Breast epithelium (tissue), 4 donors: ENCODE results near the gene SHB. TPM values are rescaled to one million over a fixed set of nuclear protein-coding genes. Genes with fewer than 3 reads are reported as not detected.

Experiments used
- DNase-seq, 2 donors: peaks; one replicate each; pipeline ENCODE4 v3.0.0-alpha.2; 2019; ENCODE audit warnings: low spot score in 2 of 2
- H3K27ac ChIP-seq, 2 donors: fragments of 200-600 bp; sonication (generic) in 1 of 2; one replicate each; pipeline ENCODE4 v1.5.1; 2016 to 2019; ENCODE audit warnings: mild to moderate bottlenecking in 1 of 2
- H3K27me3 ChIP-seq, 2 donors: fragments of 200-600 bp; sonication (generic) in 1 of 2; one replicate each; pipeline versions ENCODE4 v1.5.1 to v1.6.0; 2017 to 2019; ENCODE audit warnings: control low read depth in 1 of 2, mild to moderate bottlenecking in 1 of 2
- H3K36me3 ChIP-seq: fragments of 200-600 bp; one replicate; pipeline ENCODE4 v1.5.1; 2019
- H3K4me1 ChIP-seq, 2 donors: fragments of 200-600 bp; sonication (generic); one replicate each; pipeline ENCODE4 v1.5.1; 2016 to 2019; ENCODE audit warnings: control low read depth in 1 of 2
- H3K4me3 ChIP-seq, 3 donors: fragments of 200-600 bp; sonication (generic); 1 replicate in 2 of 3; 2 replicates in 1 of 3; pipeline ENCODE4 v1.5.1; 2016 to 2019; ENCODE audit warnings: mild to moderate bottlenecking in 3 of 3, moderate library complexity in 2 of 3
- H3K9me3 ChIP-seq, 2 donors: fragments of 200-600 bp; sonication (generic) in 1 of 2; one replicate each; pipeline ENCODE4 v1.5.1; 2016 to 2019; ENCODE audit warnings: control low read depth in 1 of 2
- CTCF ChIP-seq, 3 donors: fragments of 450-650 bp; IDR thresholded peaks; one replicate each; pipeline ENCODE4 v1.5.1; 2016 to 2017; ENCODE audit warnings: antibody characterized with exemption in 3 of 3, mild to moderate bottlenecking in 3 of 3, moderate library complexity in 3 of 3
- POLR2A ChIP-seq: fragments of 450-650 bp; IDR thresholded peaks from one replicate; pipeline ENCODE4 v1.6.1; 2016; ENCODE audit warnings: antibody characterized with exemption, mild to moderate bottlenecking, moderate library complexity
- POLR2AphosphoS5 ChIP-seq, 3 donors: sonication (generic); formaldehyde crosslinking; IDR thresholded peaks; one replicate each; pipeline ENCODE4 v1.6.1; 2017; ENCODE audit warnings: antibody characterized with exemption in 3 of 3
- intact Hi-C: fragments of 100-400 bp; cut with DNase I; formaldehyde crosslinking; loops from one replicate; pipeline ENCODE4 v1.15.1; 2023; ENCODE audit warnings: low total_unique reads
- total RNA-seq, 3 donors: library from RNA; depleted of rRNA; stranded (reverse); fragments of >200 nt; gene quantifications; one replicate each; pipeline ENCODE4 v1.1.0, GENCODE V29; 2016

SHB gene
- total RNA-seq, 3 donors from 2014 or later = 3.8 to 18.7 (median 17.9) TPM

- Histone ChIP-seq H3K4me1 (peaks cover 0 to 6% of the 10 kb centered on the region in 2 donors), H3K9me3 (no peaks in the 10 kb centered on the region), H3K4me3 (no peak overlapping the region), H3K27me3 (no peaks in the 10 kb centered on the region), H3K36me3 (no peaks in the 10 kb centered on the region), H3K27ac (no peak overlapping the region)
- TF ChIP-seq POLR2A (no peak), POLR2AphosphoS5 (IDR thresholded peaks at IDR 0.05) (no peak)
- intact Hi-C loops = no loop called here
- DNase-seq = no peak
Measured at GRCh38 chr9:37970301-37971107, 98.5 kb downstream of the SHB start.

DNA sequence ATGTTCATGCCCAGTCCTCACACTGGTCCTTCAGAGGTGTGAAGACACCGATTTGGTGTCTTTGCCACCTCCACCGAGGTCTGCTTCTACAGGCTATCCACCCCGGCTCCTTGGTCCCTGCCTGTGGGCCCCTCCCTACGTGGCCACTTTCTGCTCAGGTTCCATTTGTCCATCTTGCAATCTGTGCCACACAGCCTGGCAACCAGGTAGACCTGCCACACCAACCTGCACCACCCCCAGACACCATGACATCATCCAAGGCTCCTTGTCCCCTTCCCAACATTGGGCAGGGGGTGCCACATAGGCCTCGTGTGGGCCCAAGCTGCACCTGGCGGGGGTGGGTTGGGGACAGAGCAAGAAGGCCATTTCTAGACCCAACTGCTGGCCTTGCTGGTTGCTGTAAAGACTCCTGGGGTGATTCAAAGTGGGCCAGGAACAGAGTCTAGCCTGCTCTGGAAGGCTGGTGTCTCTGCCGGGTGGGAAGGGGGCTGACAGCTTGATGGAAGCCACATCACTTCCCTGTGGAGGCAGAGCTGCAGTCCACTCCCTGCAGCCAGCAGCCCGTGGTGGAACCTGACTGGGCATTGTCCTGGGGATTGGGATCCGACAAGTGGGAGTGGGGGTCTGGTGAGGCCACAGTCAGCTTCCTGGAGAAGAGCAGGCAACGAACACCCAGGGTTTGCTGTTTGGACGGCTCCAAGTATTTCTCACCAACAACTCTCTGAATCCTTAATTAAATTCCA lies 99.3 kb downstream of the SHB start:
- peaks cover 0 to 12% of the 10 kb centered on the region in 2 donors for H3K4me1 ChIP-seq
- no peaks in the 10 kb centered on the region for H3K27me3 ChIP-seq
- intact Hi-C loops = no loop called here
- H3K27ac ChIP-seq = no peak overlapping the region
- H3K9me3 ChIP-seq = no peaks in the 10 kb centered on the region
- H3K4me3 ChIP-seq = no peak overlapping the region
- DNase-seq = no peak
- H3K36me3 ChIP-seq = no peaks in the 10 kb centered on the region
- TF ChIP-seq CTCF (IDR thresholded peaks at IDR 0.05) = no peak
- TF ChIP-seq POLR2AphosphoS5 (IDR thresholded peaks at IDR 0.05) = no peak
- no peak for TF ChIP-seq POLR2A

GRCh38 chr9:37969130-37969529 lies 99.9 kb downstream of the SHB start:
- Histone ChIP-seq H3K27ac (no peak overlapping the region), H3K27me3 (no peaks in the 10 kb centered on the region), H3K36me3 (no peaks in the 10 kb centered on the region), H3K4me3 (no peak overlapping the region), H3K4me1 (peaks cover 0 to 16% of the 10 kb centered on the region in 2 donors), H3K9me3 (no peaks in the 10 kb centered on the region)
- TF ChIP-seq CTCF (IDR thresholded peaks at IDR 0.05) (no peak), POLR2AphosphoS5 (IDR thresholded peaks at IDR 0.05) (no peak), POLR2A (no peak)
- intact Hi-C loops = no loop called here
- DNase-seq = no peak

DNA sequence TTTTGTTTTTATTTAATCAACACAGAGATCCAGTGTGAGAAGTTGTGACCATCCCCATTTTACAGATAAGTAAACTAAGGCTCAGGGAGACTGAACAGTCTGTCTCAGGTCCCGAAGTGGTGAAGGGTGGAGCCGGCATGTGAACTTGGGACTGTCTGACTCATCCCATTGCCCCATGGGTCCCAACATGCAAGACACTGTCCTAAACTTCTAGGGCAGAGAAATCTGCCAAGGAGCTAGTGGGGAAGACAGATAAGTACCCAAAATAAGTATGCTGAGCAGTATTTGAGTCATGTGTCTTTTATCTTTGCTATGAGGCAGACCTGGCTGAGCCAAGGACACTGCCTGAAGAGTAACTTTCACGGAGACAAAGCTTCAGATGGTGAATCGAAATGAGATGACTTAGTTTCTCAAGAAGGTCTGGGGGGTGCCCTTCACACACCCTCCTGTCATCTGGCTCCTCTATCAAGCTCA lies 100.8 kb downstream of the SHB start:
- H3K9me3 ChIP-seq = no peaks in the 10 kb centered on the region
- peaks cover 0 to 16% of the 10 kb centered on the region in 2 donors for H3K4me1 ChIP-seq
- no peak overlapping the region for H3K4me3 ChIP-seq
- DNase-seq = no peak
- intact Hi-C loops = no loop called here
- H3K36me3 ChIP-seq = no peaks in the 10 kb centered on the region
- no peaks in the 10 kb centered on the region for H3K27me3 ChIP-seq
- TF ChIP-seq CTCF (IDR thresholded peaks at IDR 0.05) = no peak
- TF ChIP-seq POLR2A = no peak
- no peak for TF ChIP-seq POLR2AphosphoS5 (IDR thresholded peaks at IDR 0.05)
- no peak overlapping the region for H3K27ac ChIP-seq

DNA sequence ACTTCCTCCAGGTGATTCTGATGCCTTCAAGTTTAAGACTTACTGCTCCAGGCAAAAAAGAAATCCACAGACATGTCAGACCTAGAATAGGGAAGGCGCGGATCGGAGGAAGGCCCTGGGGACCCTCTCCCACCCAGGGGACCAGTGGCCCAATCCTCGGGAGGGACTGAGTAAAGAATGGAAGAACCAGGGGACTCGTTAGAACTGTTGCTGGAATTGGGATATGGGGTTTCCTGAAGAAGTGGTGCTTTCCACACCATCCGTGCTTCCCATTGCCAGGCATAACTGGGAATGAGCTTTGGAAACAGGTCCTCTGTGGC lies 101.3 kb downstream of the SHB start:
- H3K27me3 ChIP-seq = no peaks in the 10 kb centered on the region
- peaks cover 0 to 16% of the 10 kb centered on the region in 2 donors for H3K4me1 ChIP-seq

More for the DNA sequence above, 101.3 kb downstream of the SHB start:
- no peak for DNase-seq
- Histone ChIP-seq H3K27ac (peak overlapping the region in 1 of 2 donors; percentile 81), H3K36me3 (no peaks in the 10 kb centered on the region), H3K4me3 (no peak overlapping the region), H3K9me3 (no peaks in the 10 kb centered on the region)
- intact Hi-C loops = no loop called here
- TF ChIP-seq POLR2AphosphoS5 (IDR thresholded peaks at IDR 0.05) (no peak), CTCF (IDR thresholded peaks at IDR 0.05) (no peak), POLR2A (no peak)
